B cell (primary cell): ENCODE results near the gene ZNF747. TPM values are rescaled to one million over a fixed set of nuclear protein-coding genes. Genes with fewer than 3 reads are reported as not detected.

Experiments
- ATAC-seq: fragments of 200-7000 bp; cut with Tn5 transposase; one replicate; pipeline ENCODE4 v1.10.0; 2021; ENCODE audit warnings: low read depth, mild to moderate bottlenecking, moderate number of reproducible peaks, moderate library complexity
- CTCF ChIA-PET: fragments of 350-600 bp; sonication (Branson Sonifier 250); formaldehyde crosslinking; loops from one replicate; lab custom pipeline; 2021; ENCODE audit warnings: antibody characterized with exemption, inconsistent platforms; lab: Charles Lee
- POLR2A ChIA-PET: fragments of 350-600 bp; sonication (Branson Sonifier 250); formaldehyde crosslinking; loops from one replicate; lab custom pipeline; 2021; ENCODE audit warnings: antibody characterized with exemption; lab: Charles Lee
- DNase-seq: peaks from one replicate; pipeline ENCODE4 v3.0.0; 2013
- H2AFZ ChIP-seq: 2 replicates; pipeline ENCODE4 v1.6.1; 2012; ENCODE audit warnings: mild to moderate bottlenecking, low read depth, low read length; ENCODE audit not compliant: insufficient read depth, poor library complexity, severe bottlenecking
- H3K27ac ChIP-seq, 2 donors: 1 replicate in 1 of 2; 2 replicates in 1 of 2; pipeline ENCODE4 v1.5.1; 2012 to 2013; ENCODE audit warnings: low read length in 2 of 2, mild to moderate bottlenecking in 2 of 2, moderate library complexity in 1 of 2
- H3K27me3 ChIP-seq, 4 experiments: fragments of 200-600 bp in 1 of 4; sonication (generic) in 1 of 4; replicated peaks in 1 of 4; 1 replicate in 2 of 4; 2 replicates in 2 of 4; pipeline versions ENCODE4 v1.6.1 to v1.7.0; 2013 to 2016; ENCODE audit warnings: low read length in 3 of 4, mild to moderate bottlenecking in 2 of 4, mixed read lengths in 1 of 4, moderate library complexity in 1 of 4; ENCODE audit not compliant: insufficient read depth in 4 of 4, control insufficient read depth in 3 of 4; ENCODE audit errors: control extremely low read depth in 1 of 4
- H3K36me3 ChIP-seq, 2 experiments: replicated peaks in 1 of 2; 1 replicate in 1 of 2; 2 replicates in 1 of 2; pipeline versions ENCODE4 v1.6.1 to v1.7.1; 2013; ENCODE audit warnings: low read length in 1 of 2; ENCODE audit not compliant: insufficient read depth in 2 of 2, control insufficient read depth in 1 of 2; ENCODE audit errors: control extremely low read depth in 1 of 2, extremely low read depth in 1 of 2
- H3K4me1 ChIP-seq, 2 donors: fragments of 200-600 bp in 1 of 2; sonication (generic) in 1 of 2; 1 replicate in 1 of 2; 2 replicates in 1 of 2; pipeline versions ENCODE4 v1.5.1 to v1.6.1; 2013 to 2017; ENCODE audit warnings: low read length in 2 of 2; ENCODE audit not compliant: control insufficient read depth in 2 of 2, insufficient read depth in 2 of 2
- H3K4me2 ChIP-seq: replicated peaks from 2 replicates; pipeline ENCODE3; 2012; ENCODE audit warnings: mild to moderate bottlenecking, low read depth, low read length; ENCODE audit not compliant: poor library complexity, severe bottlenecking
- H3K4me3 ChIP-seq, 5 experiments: fragments of 200-600 bp in 1 of 5; sonication (generic) in 1 of 5; 1 replicate in 3 of 5; 2 replicates in 2 of 5; pipeline versions ENCODE4 v1.5.1 to v1.7.0; 2011 to 2016; ENCODE audit warnings: low read length in 4 of 5, mild to moderate bottlenecking in 4 of 5, low read depth in 2 of 5, control low read depth in 1 of 5, moderate library complexity in 1 of 5; ENCODE audit not compliant: insufficient read depth in 1 of 5; ENCODE audit errors: control extremely low read depth in 1 of 5, extremely low read depth in 1 of 5
- H3K79me2 ChIP-seq: fragments of 200-600 bp; sonication (generic); one replicate; pipeline ENCODE4 v1.6.0; 2016; ENCODE audit warnings: low read length; ENCODE audit not compliant: control insufficient read depth, insufficient read depth
- H3K9ac ChIP-seq: fragments of 200-600 bp; sonication (generic); 2 replicates; pipeline ENCODE4 v1.6.1; 2017; ENCODE audit warnings: mild to moderate bottlenecking, low read length, moderate library complexity
- H3K9me3 ChIP-seq, 3 donors: one replicate each; pipeline versions ENCODE4 v1.6.1 to v1.7.1; 2013; ENCODE audit warnings: low read length in 2 of 3; ENCODE audit not compliant: control insufficient read depth in 2 of 3, insufficient read depth in 1 of 3; ENCODE audit errors: control extremely low read depth in 1 of 3
- H4K20me1 ChIP-seq: 2 replicates; pipeline ENCODE4 v1.6.0; 2012; ENCODE audit warnings: mild to moderate bottlenecking, low read length; ENCODE audit not compliant: insufficient read depth, control insufficient read depth, poor library complexity, severe bottlenecking
- H3K27ac Mint-ChIP-seq: one replicate; pipeline ENCODE4 v1.8.0; 2021; ENCODE audit warnings: mixed read lengths
- H3K27me3 Mint-ChIP-seq: one replicate; pipeline ENCODE4 v1.8.0; 2021; ENCODE audit warnings: mixed read lengths
- H3K4me1 Mint-ChIP-seq: one replicate; pipeline ENCODE4 v1.8.0; 2021; ENCODE audit warnings: mixed read lengths
- H3K4me3 Mint-ChIP-seq: one replicate; pipeline ENCODE4 v1.8.0; 2021; ENCODE audit warnings: mixed read lengths
- H3K9me3 Mint-ChIP-seq: one replicate; pipeline ENCODE4 v1.8.0; 2022; ENCODE audit warnings: mixed read lengths; ENCODE audit not compliant: insufficient read depth
- CTCF ChIP-seq: fragments of 200-600 bp; IDR thresholded peaks from one replicate; pipeline ENCODE4 v1.8.0; 2022; ENCODE audit warnings: antibody characterized with exemption, mild to moderate bottlenecking
- EZH2 ChIP-seq: IDR thresholded peaks from 2 replicates; pipeline ENCODE4 v1.6.1; 2012; ENCODE audit warnings: borderline replicate concordance, low read depth, mild to moderate bottlenecking, moderate library complexity, low read length; ENCODE audit not compliant: insufficient read depth, poor library complexity, severe bottlenecking
- WGBS: methylation state at CpG from one replicate; pipeline ENCODE4 v1.1.5; 2013; ENCODE audit warnings: missing lambda C conversion rate; ENCODE audit not compliant: insufficient coverage; 5-methylcytosine and 5-hydroxymethylcytosine counted together
- intact Hi-C: fragments of 100-400 bp; cut with micrococcal nuclease; formaldehyde crosslinking; loops from one replicate; pipeline ENCODE4 v1.10.0; 2022
- polyA plus RNA-seq: library from polyadenylated mRNA; depleted of rRNA; stranded (reverse); fragments of >200 nt; gene quantifications from 2 replicates; pipeline ENCODE4 v1.2.3, GENCODE V29; 2012
- total RNA-seq, 2 donors: library from RNA; stranded (reverse); fragments of 120-200 nt in 1 of 2; gene quantifications; 1 replicate in 1 of 2; 2 replicates in 1 of 2; pipeline versions ENCODE4 v1.2.3 to v1.2.4, GENCODE V29; 2013 to 2022

Gene ZNF747
- total and polyA plus RNA-seq, 2 donors (not counting 1 experiment from before 2014, with no cell fraction given): 9.7 to 17.3 TPM

- peak; percentile 97 for DNase-seq
- Histone ChIP-seq H2AFZ (peak within 1 kb of the TSS; percentile 95), H4K20me1 (no peaks in the 10 kb centered on the region), H3K27ac (peak within 1 kb of the TSS; percentile 95 to 97), H3K9ac (peak within 1 kb of the TSS; percentile 95), H3K4me3 (peak within 1 kb of the TSS in 4 of 5 experiments; percentile 80 to 91 (median 88)), H3K79me2 (peaks cover 39% of the 10 kb centered on the region), H3K27me3 (no peaks in the 10 kb centered on the region), H3K36me3 (peaks cover 0 to 13% of the 10 kb centered on the region in 2 experiments), H3K9me3 (peaks cover 0 to 6% (median 0%) of the 10 kb centered on the region in 3 donors), H3K4me1 (peaks cover 14 to 35% of the 10 kb centered on the region in 2 donors), H3K4me2 (peak within 1 kb of the TSS; percentile 85)
- Mint-ChIP-seq H3K9me3 (no peaks in the 10 kb centered on the region), H3K27ac (peak within 1 kb of the TSS; percentile 91), H3K4me1 (peaks cover 42% of the 10 kb centered on the region), H3K27me3 (no peaks in the 10 kb centered on the region), H3K4me3 (peak within 1 kb of the TSS; percentile 86)
- peak; percentile 92 for ATAC-seq
- under 1% methylated on average over 73 of the region's 74 CpGs for WGBS
- intact Hi-C loops: loop anchor here (1.0 to 5.0 kb wide), 12 partner anchors 13 to 899 kb away; partner anchors contain the start of genes ARMC5, DCTPP1, FBRS and FBXL19
- no peak for TF ChIP-seq CTCF
- no peak for TF ChIP-seq EZH2
- ChIA-PET CTCF (interaction anchor here (0.6 to 3.5 kb wide), 22 partner anchors 10 to 151 kb away, joined by 3 to 53 read pairs (median 5); partner anchors contain the start of genes DCTPP1, ZNF688, ZNF747 and ZNF771), POLR2A (interaction anchor here (0.6 to 6.1 kb wide), 17 partner anchors 9 to 700 kb away, joined by 3 to 81 read pairs (median 6); partner anchors contain the start of genes DCTPP1, FBRS, PRR14 and ZNF688)
Measured at GRCh38 chr16:30557957-30558788, 23.5 kb upstream of the ZNF747 start, which contains the start of gene ZNF764. Gene ZNF764 (minus strand): TSS chr16:30558374. CDS start chr16:30558182, 192 bp downstream.
